ENCODE results near the gene MYRF.

DNA sequence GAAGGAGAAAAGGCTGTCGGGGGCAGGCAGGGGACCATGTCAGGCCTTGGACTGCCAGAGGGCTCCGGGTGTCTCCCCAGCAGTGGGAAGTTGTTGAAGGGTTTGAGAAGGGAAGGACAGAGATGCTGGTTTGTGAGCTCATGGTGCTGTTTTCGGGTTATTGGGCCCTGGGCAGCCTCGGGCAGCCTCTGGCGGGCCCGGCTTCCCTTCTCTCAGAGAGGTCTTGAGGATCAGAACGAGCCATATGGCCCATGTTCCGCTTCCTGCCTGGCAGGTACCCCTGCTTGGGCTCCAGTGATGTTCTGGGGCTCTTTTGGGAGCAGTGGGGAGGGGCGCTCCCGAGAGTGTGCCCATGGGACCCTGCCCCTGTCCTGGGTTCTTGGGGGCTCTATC, 9.8 kb downstream of the MYRF start:
- TF ChIP-seq, protein P1, sequence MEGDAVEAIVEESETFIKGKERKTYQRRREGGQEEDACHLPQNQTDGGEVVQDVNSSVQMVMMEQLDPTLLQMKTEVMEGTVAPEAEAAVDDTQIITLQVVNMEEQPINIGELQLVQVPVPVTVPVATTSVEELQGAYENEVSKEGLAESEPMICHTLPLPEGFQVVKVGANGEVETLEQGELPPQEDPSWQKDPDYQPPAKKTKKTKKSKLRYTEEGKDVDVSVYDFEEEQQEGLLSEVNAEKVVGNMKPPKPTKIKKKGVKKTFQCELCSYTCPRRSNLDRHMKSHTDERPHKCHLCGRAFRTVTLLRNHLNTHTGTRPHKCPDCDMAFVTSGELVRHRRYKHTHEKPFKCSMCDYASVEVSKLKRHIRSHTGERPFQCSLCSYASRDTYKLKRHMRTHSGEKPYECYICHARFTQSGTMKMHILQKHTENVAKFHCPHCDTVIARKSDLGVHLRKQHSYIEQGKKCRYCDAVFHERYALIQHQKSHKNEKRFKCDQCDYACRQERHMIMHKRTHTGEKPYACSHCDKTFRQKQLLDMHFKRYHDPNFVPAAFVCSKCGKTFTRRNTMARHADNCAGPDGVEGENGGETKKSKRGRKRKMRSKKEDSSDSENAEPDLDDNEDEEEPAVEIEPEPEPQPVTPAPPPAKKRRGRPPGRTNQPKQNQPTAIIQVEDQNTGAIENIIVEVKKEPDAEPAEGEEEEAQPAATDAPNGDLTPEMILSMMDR (conservative IDR thresholded peaks at IDR 0.05; ENCODE audit: low read length): no peak
- no peak for TF ChIP-seq EZH2phosphoT487 (IDR thresholded peaks at IDR 0.05; ENCODE audit: borderline replicate concordance)
